Tibial artery (tissue), 4 donors: ENCODE data around the gene CCDC107.

Source experiments
- DNase-seq, 2 donors: peaks; one replicate each; pipeline ENCODE4 v3.0.0-alpha.2; 2019
- H3K27ac ChIP-seq, 2 donors: fragments of 200-600 bp; sonication (generic) in 1 of 2; 1 replicate in 1 of 2; 2 replicates in 1 of 2; pipeline ENCODE4 v1.5.1; 2018 to 2019; ENCODE audit warnings: mild to moderate bottlenecking in 1 of 2
- H3K27me3 ChIP-seq, 2 donors: fragments of 200-600 bp; sonication (generic) in 1 of 2; one replicate each; pipeline versions ENCODE4 v1.5.1 to v1.6.0; 2016 to 2019
- H3K36me3 ChIP-seq, 3 donors: fragments of 200-600 bp; sonication (generic) in 2 of 3; one replicate each; pipeline ENCODE4 v1.5.1; 2016 to 2019; ENCODE audit warnings: mild to moderate bottlenecking in 2 of 3
- H3K4me1 ChIP-seq, 4 donors: fragments of 200-600 bp; sonication (generic) in 2 of 4; 1 replicate in 3 of 4; 2 replicates in 1 of 4; pipeline ENCODE4 v1.5.1; 2016 to 2019
- H3K4me3 ChIP-seq, 2 donors: fragments of 200-600 bp; sonication (generic) in 1 of 2; 1 replicate in 1 of 2; 2 replicates in 1 of 2; pipeline ENCODE4 v1.5.1; 2018 to 2019; ENCODE audit warnings: mild to moderate bottlenecking in 2 of 2
- H3K9me3 ChIP-seq, 3 donors: fragments of 200-600 bp; sonication (generic) in 1 of 3; one replicate each; pipeline ENCODE4 v1.5.1; 2016 to 2019
- CTCF ChIP-seq, 2 experiments: fragments of 200-600 bp in 1 of 2; fragments of 450-650 bp in 1 of 2; IDR thresholded peaks; one replicate each; pipeline ENCODE4 v1.5.1; 2017 to 2019; ENCODE audit warnings: antibody characterized with exemption in 2 of 2, mild to moderate bottlenecking in 1 of 2, moderate library complexity in 1 of 2
- intact Hi-C: fragments of 100-400 bp; cut with DNase I; formaldehyde crosslinking; loops from one replicate; pipeline ENCODE4 v1.15.0; 2023; ENCODE audit warnings: low total_unique reads

Gene CCDC107

GRCh38 chr9:35688558-35689541 lies 30.8 kb downstream of the CCDC107 start:
- DNase-seq = no peak
- TF ChIP-seq CTCF (IDR thresholded peaks at IDR 0.05) = no peak
- Histone ChIP-seq H3K27me3 (no peaks in the 10 kb centered on the region), H3K27ac (peak overlapping the region; percentile 96 to 97), H3K36me3 (peaks cover 49 to 56% (median 55%) of the 10 kb centered on the region in 3 donors), H3K9me3 (no peaks in the 10 kb centered on the region), H3K4me3 (peak overlapping the region; percentile 93 to 94), H3K4me1 (peaks cover 0 to 52% (median 18%) of the 10 kb centered on the region in 4 donors)
- intact Hi-C loops = no loop called here

GRCh38 chr9:35689542-35690293 lies 31.6 kb downstream of the CCDC107 start, which contains the start of gene TPM2:
TPM2 (minus strand) TSS chr9:35689925; CDS start chr9:35689817, 108 bp downstream.
- Histone ChIP-seq H3K27me3 (no peaks in the 10 kb centered on the region), H3K27ac (peak within 1 kb of the TSS; percentile 96 to 97), H3K4me1 (peaks cover 0 to 52% (median 18%) of the 10 kb centered on the region in 4 donors), H3K4me3 (peak within 1 kb of the TSS; percentile 93 to 94), H3K9me3 (no peaks in the 10 kb centered on the region), H3K36me3 (peaks cover 41 to 47% (median 46%) of the 10 kb centered on the region in 3 donors)
- intact Hi-C loops = loop anchor here (5.0 kb wide), 1 partner anchor 38 kb away; no protein-coding TSS in a partner anchor
- peak; percentile 80 to 96 for DNase-seq
- no peak for TF ChIP-seq CTCF (IDR thresholded peaks at IDR 0.05)

GRCh38 chr9:35690294-35690613 lies 32.2 kb downstream of the CCDC107 start:
- Histone ChIP-seq H3K27ac (peak overlapping the region; percentile 96 to 97), H3K36me3 (peaks cover 35 to 42% (median 41%) of the 10 kb centered on the region in 3 donors), H3K27me3 (no peaks in the 10 kb centered on the region), H3K4me3 (peak overlapping the region; percentile 93 to 94), H3K9me3 (no peaks in the 10 kb centered on the region), H3K4me1 (peaks cover 0 to 52% (median 16%) of the 10 kb centered on the region in 4 donors)
- intact Hi-C loops = loop anchor here (5.0 kb wide), 1 partner anchor 37 kb away; no protein-coding TSS in a partner anchor
- TF ChIP-seq CTCF (IDR thresholded peaks at IDR 0.05) = no peak
- no peak for DNase-seq

- Histone ChIP-seq H3K27me3 (no peaks in the 10 kb centered on the region), H3K27ac (peak overlapping the region; percentile 96 to 97), H3K9me3 (no peaks in the 10 kb centered on the region), H3K36me3 (peaks cover 30 to 38% (median 36%) of the 10 kb centered on the region in 3 donors), H3K4me3 (peak overlapping the region; percentile 93 to 94), H3K4me1 (peaks cover 0 to 52% (median 16%) of the 10 kb centered on the region in 4 donors)
- TF ChIP-seq CTCF (IDR thresholded peaks at IDR 0.05) = no peak
- peak; percentile 80 to 96 for DNase-seq
- intact Hi-C loops = loop anchor here (5.0 kb wide), 1 partner anchor 37 kb away; no protein-coding TSS in a partner anchor
These were observed 32.7 kb downstream of the CCDC107 start for GRCh38 chr9:35690614-35691333.

- intact Hi-C loops = loop anchor here (5.0 kb wide), 1 partner anchor 36 kb away; no protein-coding TSS in a partner anchor
- no peak for DNase-seq
- Histone ChIP-seq H3K27me3 (no peaks in the 10 kb centered on the region), H3K36me3 (peaks cover 25 to 38% (median 31%) of the 10 kb centered on the region in 3 donors), H3K9me3 (no peaks in the 10 kb centered on the region), H3K4me3 (peak overlapping the region; percentile 93 to 94), H3K4me1 (peaks cover 0 to 52% (median 21%) of the 10 kb centered on the region in 4 donors), H3K27ac (peak overlapping the region; percentile 96 to 97)
- no peak for TF ChIP-seq CTCF (IDR thresholded peaks at IDR 0.05)
These were observed 33.2 kb downstream of the CCDC107 start for GRCh38 chr9:35691334-35691650.
